ENCODE results near the gene RHOBTB3.

Gene RHOBTB3

DNA sequence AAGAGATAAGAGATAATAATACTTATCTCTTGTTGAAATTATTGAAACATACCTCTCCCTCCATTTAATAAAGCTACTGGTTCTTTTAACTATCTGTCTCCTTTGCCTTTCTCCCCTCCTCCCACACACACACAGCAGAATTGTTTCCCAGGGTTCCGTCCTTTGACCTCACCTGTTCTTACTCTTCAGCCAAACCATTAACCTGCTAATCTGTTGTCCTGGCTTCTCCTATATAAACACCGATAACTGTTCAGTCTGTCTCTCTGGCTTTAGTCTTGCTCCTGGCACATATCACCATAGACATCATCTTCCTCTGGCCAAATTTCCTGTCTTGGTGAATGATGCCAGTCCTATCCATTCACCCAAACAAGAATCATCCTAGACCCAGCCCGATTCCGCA is 7.7 kb downstream of the RHOBTB3 start:
- FAIRE-seq: no peak
- no peak for DNase-seq (ENCODE audit: insufficient read length)
- TF ChIP-seq POLR2A (IDR thresholded peaks at IDR 0.05; ENCODE audit: low read depth, low read length) (no peak), TAF1 (IDR thresholded peaks at IDR 0.05; ENCODE audit: borderline replicate concordance, low read depth, low read length) (no peak), POLR2AphosphoS5 (IDR thresholded peaks at IDR 0.05; ENCODE audit: low read depth, low read length) (no peak)

DNA sequence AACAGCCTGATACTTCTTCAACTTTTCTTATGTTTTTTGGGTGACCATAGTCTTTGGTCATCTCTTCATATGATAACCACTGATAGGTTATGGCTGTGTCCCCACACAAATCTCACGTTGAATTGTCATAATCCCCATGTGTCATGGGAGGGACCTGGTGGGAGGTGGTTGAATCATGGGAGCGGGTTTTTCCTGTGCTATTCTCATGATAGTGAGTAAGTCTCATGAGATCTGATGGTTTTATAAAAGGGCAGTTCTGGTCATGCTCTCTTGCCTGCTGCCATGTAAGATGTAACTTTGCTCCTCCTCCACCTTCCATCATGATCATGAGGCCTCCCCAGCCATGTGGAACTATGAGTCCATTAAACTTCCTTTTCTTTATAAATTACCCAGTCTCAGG is 8.7 kb downstream of the RHOBTB3 start:
- DNase-seq (ENCODE audit: insufficient read length) (no peak), FAIRE-seq (no peak)
- TF ChIP-seq POLR2AphosphoS5 (IDR thresholded peaks at IDR 0.05; ENCODE audit: low read depth, low read length) (no peak), TAF1 (IDR thresholded peaks at IDR 0.05; ENCODE audit: borderline replicate concordance, low read depth, low read length) (no peak), POLR2A (IDR thresholded peaks at IDR 0.05; ENCODE audit: low read depth, low read length) (no peak)

DNA sequence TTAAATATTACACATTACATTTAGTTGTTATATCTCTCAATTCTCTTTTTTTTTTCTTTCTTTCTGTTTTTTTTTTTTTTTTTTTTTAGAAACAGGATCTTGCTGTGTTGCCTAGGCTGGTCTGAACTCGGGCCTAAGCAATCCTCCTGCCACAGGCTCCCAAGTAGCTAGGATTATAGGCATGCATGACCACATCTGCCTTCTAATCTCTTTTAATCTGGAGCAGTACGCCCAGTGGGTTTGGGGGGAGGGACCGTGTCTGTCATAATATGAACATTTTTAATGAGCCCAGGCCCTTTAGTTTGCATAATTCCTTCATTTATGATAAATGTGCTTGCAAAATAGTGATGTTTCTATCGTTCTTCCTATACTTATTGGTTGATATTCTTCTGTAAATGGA is 10.3 kb downstream of the RHOBTB3 start:
- DNase-seq (ENCODE audit: insufficient read length) (no peak), FAIRE-seq (no peak)
- TF ChIP-seq POLR2A (IDR thresholded peaks at IDR 0.05; ENCODE audit: low read depth, low read length): no peak
- TF ChIP-seq POLR2AphosphoS5 (IDR thresholded peaks at IDR 0.05; ENCODE audit: low read depth, low read length): no peak
- no peak for TF ChIP-seq TAF1 (IDR thresholded peaks at IDR 0.05; ENCODE audit: borderline replicate concordance, low read depth, low read length)

DNA sequence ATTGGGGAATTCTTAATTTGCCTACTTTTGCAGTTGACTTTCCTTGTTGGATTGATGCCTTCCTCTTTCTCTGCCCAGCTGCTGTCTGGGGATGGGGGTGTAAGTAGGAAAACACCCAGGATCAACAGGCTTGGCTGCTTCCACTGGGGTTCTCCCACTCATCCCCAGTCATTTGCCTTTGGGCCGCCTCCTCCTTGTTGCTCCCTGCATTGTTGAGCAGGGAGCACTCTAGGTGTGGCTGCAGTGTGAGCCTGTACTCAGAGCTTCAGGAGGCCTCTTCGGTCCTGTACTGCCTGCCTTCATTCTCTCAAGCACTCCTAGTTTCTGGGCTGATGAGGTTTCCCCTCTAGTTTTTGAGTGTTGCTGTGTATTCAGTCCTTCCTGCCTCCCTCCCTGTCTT is 12.1 kb downstream of the RHOBTB3 start:
- FAIRE-seq (no peak), DNase-seq (ENCODE audit: insufficient read length) (no peak)
- no peak for TF ChIP-seq POLR2AphosphoS5 (IDR thresholded peaks at IDR 0.05; ENCODE audit: low read depth, low read length)
- no peak for TF ChIP-seq POLR2A (IDR thresholded peaks at IDR 0.05; ENCODE audit: low read depth, low read length)
- no peak for TF ChIP-seq TAF1 (IDR thresholded peaks at IDR 0.05; ENCODE audit: borderline replicate concordance, low read depth, low read length)

DNA sequence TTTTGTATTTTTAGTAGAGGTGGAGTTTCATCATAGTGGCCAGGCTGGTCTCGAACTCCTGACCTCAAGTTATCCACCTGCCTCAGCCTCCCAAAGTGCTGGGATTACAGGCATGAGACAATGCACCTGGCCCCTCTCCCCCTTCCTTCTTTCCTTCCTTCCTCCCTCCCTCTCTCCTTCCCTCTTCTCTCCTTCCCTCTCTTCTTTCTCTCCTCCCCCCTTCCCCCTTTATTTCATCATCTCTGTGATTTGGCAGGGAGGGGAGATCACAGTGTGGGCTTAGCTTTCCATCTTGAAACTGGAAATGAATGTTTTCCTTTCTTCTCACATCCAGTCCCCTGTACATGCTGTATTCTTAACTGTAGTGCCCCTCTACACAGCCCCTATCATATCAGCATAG is 12.7 kb downstream of the RHOBTB3 start:
- TF ChIP-seq POLR2A (IDR thresholded peaks at IDR 0.05; ENCODE audit: low read depth, low read length): no peak
- no peak for TF ChIP-seq TAF1 (IDR thresholded peaks at IDR 0.05; ENCODE audit: borderline replicate concordance, low read depth, low read length)
- no peak for TF ChIP-seq POLR2AphosphoS5 (IDR thresholded peaks at IDR 0.05; ENCODE audit: low read depth, low read length)

DNA sequence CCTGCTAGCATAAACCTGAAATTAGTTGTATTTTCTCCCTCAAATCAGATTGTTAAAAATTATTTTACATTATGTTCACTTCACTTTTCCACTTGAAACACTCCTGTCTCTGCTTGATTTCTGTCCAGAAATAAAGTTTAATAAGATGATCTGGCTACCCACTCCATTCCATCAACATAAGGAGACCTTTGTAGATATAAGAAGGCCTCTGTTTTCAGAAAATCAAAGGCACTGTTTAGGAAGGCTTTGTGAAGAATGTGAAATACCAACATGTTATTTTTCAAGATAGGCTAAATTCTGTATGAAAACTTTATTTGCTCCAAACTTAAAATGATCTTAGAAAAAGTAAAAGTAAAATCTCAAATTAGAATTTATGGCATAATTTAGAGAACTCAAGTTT is 15.1 kb downstream of the RHOBTB3 start:
- no peak for FAIRE-seq
- TF ChIP-seq TAF1 (IDR thresholded peaks at IDR 0.05; ENCODE audit: borderline replicate concordance, low read depth, low read length): no peak
- no peak for TF ChIP-seq POLR2A (IDR thresholded peaks at IDR 0.05; ENCODE audit: low read depth, low read length)
- no peak for TF ChIP-seq POLR2AphosphoS5 (IDR thresholded peaks at IDR 0.05; ENCODE audit: low read depth, low read length)
- no peak for DNase-seq (ENCODE audit: insufficient read length)

More for the DNA sequence above, 12.7 kb downstream of the RHOBTB3 start:
- no peak for FAIRE-seq
- no peak for DNase-seq (ENCODE audit: insufficient read length)

DNA sequence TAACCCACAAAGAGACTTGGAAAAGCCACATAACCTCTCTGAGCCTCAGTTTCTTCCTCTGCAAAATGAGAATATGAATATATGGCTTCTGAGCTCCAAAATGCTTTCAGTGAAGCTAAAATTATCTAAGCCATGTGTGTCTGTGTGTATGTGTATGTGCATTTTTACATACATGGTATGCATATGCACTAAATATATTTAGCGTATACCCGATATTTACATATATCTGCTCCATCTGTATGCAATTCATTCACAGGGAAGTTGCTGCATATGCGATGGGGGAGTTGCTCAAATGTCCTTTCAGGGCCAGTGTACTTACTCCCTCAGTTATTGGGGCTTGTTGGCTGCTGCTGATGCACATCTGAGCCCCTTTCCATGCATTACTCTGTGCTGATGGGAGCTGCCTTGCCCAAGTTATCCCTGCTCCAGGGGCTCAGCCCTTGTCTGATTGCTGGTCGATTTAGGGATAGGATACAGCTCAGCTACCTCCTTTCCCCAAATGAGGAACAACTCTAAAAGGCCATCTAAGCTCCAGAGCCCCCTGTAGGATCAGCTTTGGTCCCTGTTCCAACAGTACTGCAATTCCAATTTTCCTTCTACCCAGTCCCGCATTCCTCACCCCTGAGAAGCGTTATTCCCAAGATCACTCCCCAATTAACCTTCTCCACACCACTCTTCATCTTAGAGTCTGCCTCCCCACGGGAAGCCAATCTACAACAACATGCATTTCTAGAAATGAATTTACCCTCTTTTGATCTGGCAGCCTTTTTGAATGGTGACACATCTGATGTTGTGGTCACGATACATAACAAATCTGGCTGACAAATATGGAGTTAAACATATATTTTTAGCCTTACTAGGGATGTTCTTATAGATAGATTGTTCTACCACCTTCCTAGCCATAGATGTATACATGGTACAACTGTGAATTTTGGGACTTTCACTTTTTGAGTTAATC is 15.9 kb downstream of the RHOBTB3 start:
- no peak for FAIRE-seq
- no peak for DNase-seq (ENCODE audit: insufficient read length)
- no peak for TF ChIP-seq POLR2AphosphoS5 (IDR thresholded peaks at IDR 0.05; ENCODE audit: low read depth, low read length)
- no peak for TF ChIP-seq TAF1 (IDR thresholded peaks at IDR 0.05; ENCODE audit: borderline replicate concordance, low read depth, low read length)
- TF ChIP-seq POLR2A (IDR thresholded peaks at IDR 0.05; ENCODE audit: low read depth, low read length): no peak

DNA sequence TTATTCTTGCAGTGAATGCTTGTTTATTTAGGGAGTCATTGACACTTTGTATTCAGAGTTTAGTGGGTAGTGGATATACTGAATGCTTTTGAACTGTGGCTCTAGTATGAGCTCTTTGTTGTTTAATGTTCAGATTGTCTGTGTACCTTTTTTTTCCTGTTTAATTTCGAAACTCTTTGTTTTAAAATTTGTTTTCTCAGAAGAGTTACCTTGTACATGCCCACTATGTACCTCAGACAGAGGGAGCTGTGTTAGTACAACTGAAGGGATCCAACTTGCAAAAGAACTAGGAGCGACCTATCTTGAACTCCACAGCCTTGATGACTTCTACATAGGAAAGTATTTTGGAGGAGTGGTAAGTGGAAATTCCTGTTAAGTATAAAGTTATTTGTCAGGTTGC is 17.0 kb downstream of the RHOBTB3 start:
- no peak for DNase-seq (ENCODE audit: insufficient read length)
- TF ChIP-seq TAF1 (IDR thresholded peaks at IDR 0.05; ENCODE audit: borderline replicate concordance, low read depth, low read length) (no peak), POLR2AphosphoS5 (IDR thresholded peaks at IDR 0.05; ENCODE audit: low read depth, low read length) (no peak), POLR2A (IDR thresholded peaks at IDR 0.05; ENCODE audit: low read depth, low read length) (no peak)
- FAIRE-seq: no peak

DNA sequence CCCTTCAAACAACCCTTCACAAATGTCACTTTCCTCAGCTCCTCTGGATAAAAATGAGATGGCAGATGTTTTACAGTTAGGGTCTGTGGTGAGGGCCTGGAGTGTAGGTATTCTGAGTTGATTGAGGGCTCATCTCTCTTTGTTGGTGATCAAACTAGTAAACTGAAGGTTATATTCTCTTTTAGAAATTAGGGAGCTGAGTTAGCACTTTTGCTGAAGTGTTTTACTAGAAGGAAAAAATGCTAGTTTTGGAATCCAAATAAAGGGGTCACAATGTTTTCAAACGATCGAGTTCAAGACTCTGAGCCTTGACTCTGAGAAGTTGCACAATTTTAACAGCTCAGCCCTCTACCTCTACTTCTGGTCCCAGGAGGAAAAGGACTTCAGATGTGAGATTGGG is 23.4 kb downstream of the RHOBTB3 start:
- no peak for TF ChIP-seq POLR2AphosphoS5 (IDR thresholded peaks at IDR 0.05; ENCODE audit: low read depth, low read length)
- TF ChIP-seq TAF1 (IDR thresholded peaks at IDR 0.05; ENCODE audit: borderline replicate concordance, low read depth, low read length): no peak
- TF ChIP-seq POLR2A (IDR thresholded peaks at IDR 0.05; ENCODE audit: low read depth, low read length): no peak
- FAIRE-seq: no peak
- DNase-seq (ENCODE audit: insufficient read length): no peak

DNA sequence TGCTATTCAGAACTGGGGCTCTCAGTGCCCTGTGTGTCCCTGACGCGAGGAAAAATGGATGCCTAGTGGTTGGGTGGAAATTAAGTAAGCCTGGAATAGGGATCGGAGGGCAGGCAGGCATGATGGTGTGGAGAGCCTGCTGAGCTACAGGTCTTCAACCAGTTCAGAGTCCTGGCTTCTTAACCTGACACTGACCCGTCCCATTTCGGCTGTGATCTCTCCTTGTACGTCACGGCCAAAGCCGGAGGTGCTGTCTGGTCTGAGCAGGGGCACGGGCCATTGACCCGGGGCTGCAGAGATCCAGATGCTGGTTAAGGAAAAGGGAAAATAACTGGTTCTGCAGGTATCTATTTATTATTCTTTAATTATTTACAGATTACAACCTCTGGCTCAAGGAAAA is 27.9 kb downstream of the RHOBTB3 start:
- no peak for TF ChIP-seq POLR2AphosphoS5 (IDR thresholded peaks at IDR 0.05; ENCODE audit: low read depth, low read length)
- TF ChIP-seq POLR2A (IDR thresholded peaks at IDR 0.05; ENCODE audit: low read depth, low read length): no peak
- no peak for TF ChIP-seq TAF1 (IDR thresholded peaks at IDR 0.05; ENCODE audit: borderline replicate concordance, low read depth, low read length)
- DNase-seq (ENCODE audit: insufficient read length): no peak
- no peak for FAIRE-seq

DNA sequence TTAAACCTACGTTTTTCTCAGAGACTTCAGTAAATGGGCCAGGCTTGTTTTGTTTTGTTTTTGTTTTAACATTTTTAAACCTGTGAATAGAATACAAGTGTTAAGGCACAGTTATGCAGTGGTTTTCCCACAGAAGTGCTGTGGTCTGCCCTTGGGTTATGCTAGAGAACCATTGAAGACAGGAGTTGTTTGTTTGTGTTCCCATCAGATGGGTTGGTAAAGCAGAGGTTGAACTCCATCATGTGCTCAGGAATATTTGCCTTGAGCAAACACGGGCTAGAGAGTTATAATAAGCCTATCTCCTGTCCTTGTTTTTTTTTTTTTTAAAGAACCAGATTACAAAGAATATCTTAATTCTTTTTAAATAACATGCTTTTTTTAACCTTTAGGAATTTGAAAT is 28.5 kb downstream of the RHOBTB3 start:
- DNase-seq (ENCODE audit: insufficient read length): no peak
- no peak for FAIRE-seq
- no peak for TF ChIP-seq TAF1 (IDR thresholded peaks at IDR 0.05; ENCODE audit: borderline replicate concordance, low read depth, low read length)
- no peak for TF ChIP-seq POLR2AphosphoS5 (IDR thresholded peaks at IDR 0.05; ENCODE audit: low read depth, low read length)
- no peak for TF ChIP-seq POLR2A (IDR thresholded peaks at IDR 0.05; ENCODE audit: low read depth, low read length)
